IgD-negative memory B cell (primary cell): Measurements from ENCODE around the gene LMO4. TPM values are rescaled to one million over a fixed set of nuclear protein-coding genes. Genes with fewer than 3 reads are reported as not detected.

Experiments
- H3K27ac Mint-ChIP-seq, 3 donors: one replicate each; pipeline ENCODE4 v1.8.0; 2020 to 2022; ENCODE audit warnings: mild to moderate bottlenecking in 3 of 3, mixed read lengths in 3 of 3, moderate library complexity in 1 of 3
- H3K27me3 Mint-ChIP-seq: one replicate; pipeline ENCODE4 v1.8.0; 2021; ENCODE audit warnings: mixed read lengths
- H3K36me3 Mint-ChIP-seq: one replicate; pipeline ENCODE4 v1.8.0; 2020; ENCODE audit warnings: mild to moderate bottlenecking, mixed read lengths
- H3K4me1 Mint-ChIP-seq, 3 donors: one replicate each; pipeline ENCODE4 v1.8.0; 2020 to 2022; ENCODE audit warnings: mixed read lengths in 3 of 3, mild to moderate bottlenecking in 1 of 3
- H3K4me3 Mint-ChIP-seq, 4 donors: one replicate each; pipeline ENCODE4 v1.8.0; 2020 to 2022; ENCODE audit warnings: mild to moderate bottlenecking in 4 of 4, mixed read lengths in 4 of 4, moderate library complexity in 3 of 4
- H3K9me3 Mint-ChIP-seq, 3 donors: one replicate each; pipeline ENCODE4 v1.8.0; 2020 to 2021; ENCODE audit warnings: mixed read lengths in 3 of 3, mild to moderate bottlenecking in 1 of 3
- polyA plus RNA-seq: library from polyadenylated mRNA; unstranded; fragments of 300-500 nt; fragmentation: Illumina TruSeq; gene quantifications from one replicate; pipeline ENCODE4 v1.2.3, GENCODE V29; 2021

LMO4 gene
- polyA plus RNA-seq, 1 donor from 2014 or later: 34.8 TPM

DNA sequence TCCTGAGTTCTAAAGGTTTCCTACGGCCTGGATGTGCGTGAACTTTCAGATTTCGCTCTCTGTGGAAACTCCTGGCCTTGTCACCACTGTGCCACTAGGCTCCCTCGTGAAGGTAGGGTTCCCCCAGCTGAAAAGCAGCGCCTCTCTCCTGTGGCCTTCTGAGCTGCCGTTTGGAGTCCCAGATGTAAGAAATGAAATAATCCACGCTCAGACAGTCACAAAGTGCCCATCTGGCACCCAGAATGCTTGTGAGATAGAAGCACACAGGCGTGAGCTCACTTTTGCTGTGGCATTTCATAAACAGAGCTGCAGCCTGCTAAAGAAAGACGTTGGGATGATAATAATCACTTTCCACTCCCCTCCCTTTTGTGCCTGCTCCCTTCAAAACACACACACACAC lies 65.8 kb downstream of the LMO4 start:
- H3K27ac Mint-ChIP-seq: no peak overlapping the region
- H3K27me3 Mint-ChIP-seq: peaks cover 2% of the 10 kb centered on the region
- H3K36me3 Mint-ChIP-seq: peaks cover 4% of the 10 kb centered on the region
- peaks cover 18 to 42% (median 29%) of the 10 kb centered on the region in 3 donors for H3K4me1 Mint-ChIP-seq
- H3K4me3 Mint-ChIP-seq: peak overlapping the region in 1 of 4 donors; percentile 65
- H3K9me3 Mint-ChIP-seq: no peaks in the 10 kb centered on the region

DNA sequence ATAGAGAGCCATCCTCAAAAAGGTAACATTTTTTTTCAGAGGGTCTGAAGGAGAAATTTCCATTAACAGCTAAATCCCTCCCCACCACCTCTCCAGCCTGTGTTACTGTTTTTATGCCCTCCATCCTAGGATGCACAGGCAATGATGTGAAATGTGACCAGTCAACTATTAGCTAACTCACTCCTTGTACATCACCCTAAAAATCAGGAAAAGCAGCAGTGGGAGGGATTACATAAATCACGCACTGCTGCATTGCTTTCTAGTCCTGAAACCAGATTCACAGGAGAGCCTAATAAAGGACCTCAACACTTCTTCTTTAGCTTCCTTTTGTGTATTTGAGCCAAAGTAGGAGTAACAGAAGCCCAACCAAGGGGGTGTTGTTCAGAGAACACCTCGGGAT lies 66.3 kb downstream of the LMO4 start:
- peaks cover 4% of the 10 kb centered on the region for H3K36me3 Mint-ChIP-seq
- H3K4me1 Mint-ChIP-seq: peaks cover 18 to 43% (median 29%) of the 10 kb centered on the region in 3 donors
- peaks cover 2% of the 10 kb centered on the region for H3K27me3 Mint-ChIP-seq
- no peaks in the 10 kb centered on the region for H3K9me3 Mint-ChIP-seq
- no peak overlapping the region for H3K4me3 Mint-ChIP-seq
- no peak overlapping the region for H3K27ac Mint-ChIP-seq
